ENCODE measurements around the gene PRG2.
A peak's percentile ranks its signal among the peaks of the same experiment; 100 is the strongest.

PRG2 gene

DNA sequence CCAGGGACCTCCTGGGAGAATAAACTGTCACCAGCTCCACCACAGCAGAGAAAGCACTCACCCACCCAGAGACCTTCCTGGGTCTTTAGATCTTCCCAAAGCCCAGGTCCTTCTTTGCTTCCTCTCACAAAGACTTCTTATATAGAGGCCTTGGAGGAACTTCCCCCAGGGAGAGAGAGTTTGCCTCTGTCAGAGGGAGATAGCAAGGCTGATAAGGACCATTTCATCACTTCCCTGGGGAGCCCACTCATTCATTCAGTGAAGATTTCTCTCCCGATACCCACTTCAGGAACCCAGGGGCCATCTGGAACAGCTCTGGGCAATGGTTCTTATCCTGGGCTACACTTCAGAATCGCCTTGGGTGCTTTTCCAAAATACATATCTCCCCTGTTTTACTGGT is at the start of gene PRG2:
TSS of gene PRG2 (minus strand) at position 116 of the 400 bp plus-strand sequence. CDS start 706 bp downstream, outside the sequence.
- DNase-seq: no peak

GRCh38 chr11:57439786-57440185 is 49.3 kb upstream of the PRG2 start:
- no peak for DNase-seq

DNA sequence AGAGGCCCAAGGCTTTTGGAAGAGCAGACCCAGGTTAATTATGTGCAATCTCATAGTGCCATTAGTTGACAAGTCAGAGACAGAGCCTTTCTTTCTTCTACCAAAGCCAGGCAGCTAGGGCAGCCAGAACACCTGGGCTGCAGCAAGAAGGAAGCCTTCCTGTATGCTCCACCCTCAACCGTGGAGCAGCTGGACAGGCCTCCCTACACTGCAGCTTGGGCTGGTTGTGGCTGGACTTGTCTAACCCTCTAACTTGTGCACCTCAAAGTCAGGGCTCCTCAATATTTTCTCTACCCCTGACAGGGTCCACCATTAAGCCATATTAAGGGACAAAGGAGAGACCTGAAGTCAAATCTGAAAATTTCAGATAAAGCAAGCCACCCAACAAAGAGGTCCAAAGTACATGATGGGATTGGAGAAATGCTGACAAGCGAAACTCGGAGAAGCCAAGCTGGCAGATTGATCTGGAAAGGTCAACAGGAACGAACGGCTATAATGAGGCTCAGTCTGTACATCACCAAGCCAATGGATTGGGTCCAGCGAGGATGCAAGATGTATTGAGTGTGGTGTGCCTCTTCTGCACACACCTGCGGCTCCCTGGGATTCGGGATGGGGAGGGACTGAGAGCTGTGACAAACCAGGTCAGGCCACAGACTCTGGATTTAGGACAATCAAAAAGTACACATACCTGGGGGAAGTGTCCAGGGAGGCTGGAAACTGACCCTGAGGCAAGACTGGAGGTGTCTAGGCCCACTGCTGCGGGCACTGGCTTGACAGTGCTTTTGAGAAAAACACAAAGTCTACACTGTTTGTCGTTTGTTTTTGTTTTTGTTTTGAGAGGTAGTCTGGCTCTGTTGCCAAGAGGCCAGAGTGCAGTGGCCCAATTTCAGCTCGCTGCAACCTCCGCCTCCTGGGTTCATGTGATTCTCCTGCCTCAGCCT is 48.2 kb upstream of the PRG2 start:
- peak; percentile 20 for DNase-seq

DNA sequence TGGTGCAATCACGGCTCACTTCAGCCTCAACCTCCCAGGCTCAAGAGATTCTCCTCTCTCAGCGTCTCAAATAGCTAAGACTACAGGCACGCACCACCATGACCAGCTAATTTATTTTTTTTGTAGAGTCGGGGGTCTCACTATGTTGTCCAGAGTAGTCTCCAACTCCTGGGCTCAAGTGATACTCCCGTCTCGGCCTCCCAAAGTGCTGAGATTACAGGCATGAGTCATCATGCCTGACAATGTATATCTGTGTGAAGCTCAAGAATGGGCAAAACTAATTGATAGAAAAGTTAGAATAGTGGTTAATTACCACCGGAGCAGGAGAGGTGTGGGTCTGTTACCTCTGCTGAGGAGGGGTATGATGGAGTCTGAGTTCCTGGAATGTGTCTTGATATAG is 45.6 kb upstream of the PRG2 start:
- no peak for DNase-seq

DNA sequence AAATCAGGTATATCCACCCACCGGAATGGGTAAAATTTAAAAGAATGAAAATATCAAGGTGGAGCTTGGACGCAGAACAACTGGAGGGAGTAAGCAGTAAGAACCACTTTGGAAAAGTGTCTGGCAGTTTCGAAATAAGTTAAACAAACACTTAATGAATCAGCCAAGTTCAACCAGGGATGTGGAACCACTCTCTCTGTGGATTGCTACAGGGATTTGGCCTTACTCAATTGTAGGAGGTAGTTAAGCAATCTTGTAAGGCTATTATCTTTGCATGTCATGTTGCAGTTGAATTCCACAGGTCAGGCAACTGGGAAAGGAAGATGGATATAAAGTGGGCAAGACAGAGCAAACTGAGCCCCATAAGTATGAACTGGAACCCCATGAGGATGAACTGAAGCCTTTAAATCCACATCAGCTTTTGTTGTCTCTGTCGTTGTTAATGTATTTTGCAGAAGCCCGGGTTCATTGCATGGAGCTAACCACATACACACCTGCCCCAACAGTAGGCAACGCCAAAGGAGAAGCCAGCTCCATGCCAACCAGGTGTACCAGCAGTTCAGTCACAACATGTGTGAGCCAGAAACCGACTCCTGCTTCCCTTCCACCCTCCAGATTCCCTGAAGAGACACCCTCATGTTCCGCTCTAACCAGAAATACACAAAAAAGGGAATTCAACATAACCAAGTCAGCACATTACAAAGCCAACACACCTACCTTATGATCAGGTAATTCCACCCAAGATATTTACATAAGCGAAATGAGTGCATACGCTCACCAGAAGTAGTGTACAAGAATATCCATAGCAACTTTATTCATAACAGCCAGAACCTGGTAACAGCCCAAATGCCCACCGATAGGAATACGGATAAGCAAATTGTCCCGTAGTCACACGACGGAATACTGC is 44.4 kb upstream of the PRG2 start:
- peak; percentile 44 for DNase-seq

- DNase-seq: no peak
Measured at GRCh38 chr11:57432714-57433163, 42.3 kb upstream of the PRG2 start.

- DNase-seq: no peak
Measured at GRCh38 chr11:57432149-57432561, 41.7 kb upstream of the PRG2 start.

GRCh38 chr11:57430952-57431351 is 40.5 kb upstream of the PRG2 start:
- DNase-seq: peak; percentile 4

- peak; percentile 18 for DNase-seq
Measured at GRCh38 chr11:57429946-57430345, 39.5 kb upstream of the PRG2 start.

- DNase-seq: no peak
Measured at GRCh38 chr11:57428643-57429042, 38.2 kb upstream of the PRG2 start.

DNA sequence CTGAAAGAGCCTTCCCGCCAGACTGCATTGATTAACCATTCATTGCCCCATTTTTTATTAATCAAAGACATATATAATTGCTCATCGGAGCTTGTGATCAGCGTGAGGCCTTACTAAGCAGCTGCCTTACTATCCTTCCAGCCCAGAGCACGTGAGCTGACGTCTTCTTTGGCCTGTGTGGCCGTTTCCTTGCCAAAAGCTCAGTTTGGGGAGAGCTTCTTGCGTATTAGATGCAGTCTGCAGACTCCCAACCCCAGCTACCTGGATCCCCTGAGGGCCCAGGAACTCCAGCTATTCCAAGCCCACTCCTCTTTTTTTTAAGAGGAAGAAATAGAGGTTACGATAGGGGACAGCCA is 37.3 kb upstream of the PRG2 start:
- DNase-seq: no peak

GRCh38 chr11:57426929-57427726 is 36.7 kb upstream of the PRG2 start, which contains the start of gene SLC43A3:
Gene SLC43A3, minus strand, starts transcription at chr11:57427121. Its CDS starts 949 bp downstream, at chr11:57426172.
- DNase-seq: peak; percentile 47

- peak; percentile 44 for DNase-seq
Measured at GRCh38 chr11:57426439-57426928, 36.0 kb upstream of the PRG2 start.

GRCh38 chr11:57425565-57426438 is 35.4 kb upstream of the PRG2 start:
- no peak for DNase-seq

- no peak for DNase-seq
Measured at GRCh38 chr11:57424792-57425564, 34.5 kb upstream of the PRG2 start.

DNA sequence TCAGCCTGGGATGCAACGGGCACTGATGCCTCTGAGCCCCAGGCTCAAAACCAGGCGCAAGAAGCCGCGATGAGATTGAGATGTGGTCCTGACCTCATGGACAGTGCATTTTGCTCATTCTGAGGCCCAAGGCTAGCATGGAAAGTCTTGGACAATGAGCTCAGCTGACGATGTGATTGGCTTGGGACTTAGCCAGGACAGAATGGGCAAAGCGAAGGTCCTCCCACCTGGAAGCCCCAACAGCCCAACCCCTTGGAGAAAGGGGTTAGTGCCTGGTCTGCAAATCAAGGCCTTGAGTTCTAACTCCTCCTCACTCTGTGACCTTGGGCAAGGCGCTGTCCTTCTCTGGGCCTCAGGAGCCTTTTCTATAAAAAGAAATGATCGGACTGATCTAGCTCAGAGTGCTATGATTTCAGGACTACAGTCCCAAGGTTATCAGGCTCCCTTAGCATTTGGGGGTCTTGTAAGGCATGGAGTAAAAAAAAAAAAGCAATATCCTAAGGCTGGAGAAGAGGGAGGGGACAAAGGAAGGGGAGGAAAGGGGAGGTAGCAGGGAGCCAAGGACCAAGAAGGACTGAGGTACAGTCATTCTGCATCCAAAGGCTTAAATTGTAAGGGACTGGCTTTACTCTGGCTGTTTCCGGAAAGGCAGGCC is 33.8 kb upstream of the PRG2 start:
- DNase-seq: no peak

- DNase-seq: no peak
Measured at GRCh38 chr11:57422669-57423068, 32.2 kb upstream of the PRG2 start.

DNA sequence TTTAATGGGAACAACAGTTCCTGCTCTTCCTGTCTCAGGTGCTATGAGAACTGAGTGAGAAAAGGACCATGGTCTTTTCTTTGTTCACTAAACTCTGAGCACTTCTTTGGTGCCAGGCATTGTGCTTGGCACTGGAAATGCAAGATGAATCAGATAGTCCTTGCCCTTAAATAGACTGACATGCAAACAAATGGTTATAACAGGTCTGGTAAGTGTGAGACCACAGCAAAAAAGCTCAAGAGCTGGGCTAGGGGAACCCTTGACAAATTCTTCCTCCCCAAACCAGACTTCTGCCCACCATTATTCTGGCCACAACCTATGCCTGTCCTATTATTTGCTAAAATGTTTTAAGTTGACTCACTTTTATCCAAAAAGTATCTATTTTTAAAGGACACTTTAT is 31.4 kb upstream of the PRG2 start:
- DNase-seq: no peak

DNA sequence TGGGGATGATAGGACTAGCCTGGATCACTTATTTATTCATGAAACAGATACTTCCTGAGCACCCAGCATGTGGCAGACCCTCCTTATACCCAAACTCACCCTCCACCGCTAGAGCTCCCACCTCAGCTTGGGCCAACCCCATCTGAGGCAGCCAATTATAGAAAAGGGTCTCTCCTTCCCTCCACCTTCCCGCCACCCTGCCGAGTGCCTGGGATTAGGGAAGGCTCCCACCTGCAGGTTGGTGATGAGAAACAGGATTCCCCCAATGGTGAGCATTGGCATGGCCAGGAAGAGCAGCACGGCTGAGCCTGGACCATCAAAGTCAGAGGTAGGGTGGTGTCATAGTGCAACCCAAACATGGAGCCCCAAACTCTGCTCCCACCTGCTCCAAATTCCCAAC is 30.6 kb upstream of the PRG2 start:
- no peak for DNase-seq

- no peak for DNase-seq
Measured at GRCh38 chr11:57419146-57419545, 28.7 kb upstream of the PRG2 start.
